Endodermal cell (in vitro differentiated cells): ENCODE measurements around the gene ETV6. TPM values are rescaled to one million over a fixed set of nuclear protein-coding genes. Genes with fewer than 3 reads are reported as not detected.
A peak's percentile ranks its signal among the peaks of the same experiment; 100 is the strongest.

Experiments
- DNase-seq: peaks from one replicate; pipeline ENCODE4 v3.0.0-alpha.2; 2017
- H3K27ac ChIP-seq: 2 replicates; pipeline ENCODE4 v1.5.1; 2013; ENCODE audit warnings: mild to moderate bottlenecking, low read depth, low read length, moderate library complexity
- H3K27me3 ChIP-seq: 2 replicates; pipeline ENCODE4 v1.6.1; 2013; ENCODE audit warnings: mild to moderate bottlenecking, low read length, moderate library complexity; ENCODE audit not compliant: insufficient read depth, control insufficient read depth, poor library complexity, severe bottlenecking
- H3K36me3 ChIP-seq: 2 replicates; pipeline ENCODE4 v1.7.0; 2013; ENCODE audit warnings: mild to moderate bottlenecking, low read length, moderate library complexity; ENCODE audit not compliant: control insufficient read depth, insufficient read depth
- H3K4me1 ChIP-seq: one replicate; pipeline ENCODE4 v1.7.0; 2013; ENCODE audit warnings: low read length; ENCODE audit not compliant: control insufficient read depth, insufficient read depth
- H3K4me3 ChIP-seq: 2 replicates; pipeline ENCODE4 v1.5.1; 2013; ENCODE audit warnings: mild to moderate bottlenecking, low read length, moderate library complexity
- H3K9ac ChIP-seq: 2 replicates; pipeline ENCODE4 v1.6.1; 2013; ENCODE audit warnings: mild to moderate bottlenecking, low read length, moderate library complexity; ENCODE audit not compliant: poor library complexity, severe bottlenecking; ENCODE audit errors: extremely low read depth
- H3K9me3 ChIP-seq: 2 replicates; pipeline ENCODE4 v1.6.1; 2013; ENCODE audit warnings: mild to moderate bottlenecking, low read length, moderate library complexity; ENCODE audit not compliant: control insufficient read depth
- H3K27ac Mint-ChIP-seq: 2 replicates; pipeline ENCODE4 v1.8.0; 2020; ENCODE audit warnings: mixed read lengths
- H3K27me3 Mint-ChIP-seq: 2 replicates; pipeline ENCODE4 v1.8.0; 2021; ENCODE audit warnings: mild to moderate bottlenecking, mixed read lengths; ENCODE audit not compliant: insufficient read depth
- H3K36me3 Mint-ChIP-seq: 2 replicates; pipeline ENCODE4 v1.8.0; 2020; ENCODE audit warnings: low read depth, mixed read lengths
- H3K4me1 Mint-ChIP-seq: 2 replicates; pipeline ENCODE4 v1.8.0; 2020; ENCODE audit warnings: mixed read lengths
- H3K4me3 Mint-ChIP-seq: 2 replicates; pipeline ENCODE4 v1.8.0; 2020; ENCODE audit warnings: mild to moderate bottlenecking, moderate library complexity, mixed read lengths
- H3K9me3 Mint-ChIP-seq: 2 replicates; pipeline ENCODE4 v1.8.0; 2020; ENCODE audit warnings: mild to moderate bottlenecking, mixed read lengths
- CTCF ChIP-seq: fragments of 200-600 bp; sonication (generic); conservative IDR thresholded peaks from 2 replicates; pipeline ENCODE4 v1.5.0; 2021; ENCODE audit warnings: antibody characterized with exemption, mild to moderate bottlenecking
- WGBS, 2 experiments: methylation state at CpG; one replicate each; pipeline versions ENCODE4 v1.1.5 to v1.1.7; 2013; ENCODE audit warnings: missing lambda C conversion rate in 2 of 2, mixed read lengths in 1 of 2; ENCODE audit not compliant: insufficient coverage in 1 of 2, insufficient read length in 1 of 2; 5-methylcytosine and 5-hydroxymethylcytosine counted together
- total RNA-seq, 2 donors: library from RNA; stranded (reverse); fragmentation: NEBNext Ultra II Directional in 1 of 2; extraction: Animal tissue kit (Norgen Biotek cat#: 25700) in 1 of 2; gene quantifications; 2 replicates in 1 of 2; 3 replicates in 1 of 2; pipeline ENCODE4 v1.2.1, GENCODE V29; 2021

Gene ETV6
- total RNA-seq, 2 donors from 2014 or later = 9.3 to 22.1 TPM

GRCh38 chr12:11771356-11771755 is 121.9 kb downstream of the ETV6 start:
- Mint-ChIP-seq H3K27ac (no peak overlapping the region), H3K36me3 (peaks cover 7% of the 10 kb centered on the region)

GRCh38 chr12:11771895-11772502 is 122.5 kb downstream of the ETV6 start:
- no peaks in the 10 kb centered on the region for H3K36me3 ChIP-seq
- H3K27me3 ChIP-seq = no peaks in the 10 kb centered on the region
- no peak overlapping the region for H3K27ac ChIP-seq
- no peaks in the 10 kb centered on the region for H3K9me3 ChIP-seq
- Mint-ChIP-seq H3K27me3 (peaks cover 5% of the 10 kb centered on the region), H3K36me3 (peaks cover 8% of the 10 kb centered on the region), H3K27ac (no peak overlapping the region), H3K4me1 (peaks cover 3% of the 10 kb centered on the region), H3K9me3 (no peaks in the 10 kb centered on the region), H3K4me3 (no peak overlapping the region)
- H3K4me1 ChIP-seq = no peaks in the 10 kb centered on the region
- no peak overlapping the region for H3K4me3 ChIP-seq
- 91 to 100% methylated on average over 1 to 3 of the region's 3 CpGs for WGBS, 2 experiments
- H3K9ac ChIP-seq = no peak overlapping the region
- no peak for TF ChIP-seq CTCF
- no peak for DNase-seq

More at GRCh38 chr12:11771356-11771755, 121.9 kb downstream of the ETV6 start:
- Histone ChIP-seq H3K9ac (no peak overlapping the region), H3K36me3 (no peaks in the 10 kb centered on the region), H3K9me3 (no peaks in the 10 kb centered on the region), H3K27ac (no peak overlapping the region), H3K27me3 (no peaks in the 10 kb centered on the region), H3K4me3 (no peak overlapping the region), H3K4me1 (no peaks in the 10 kb centered on the region)
- no peaks in the 10 kb centered on the region for H3K9me3 Mint-ChIP-seq
- WGBS, 2 experiments = 96% methylated on average over 3 of the region's 3 CpGs
- peak; percentile 40 for DNase-seq
- H3K4me3 Mint-ChIP-seq = no peak overlapping the region
- H3K27me3 Mint-ChIP-seq = peaks cover 5% of the 10 kb centered on the region
- no peak for TF ChIP-seq CTCF
- peaks cover 6% of the 10 kb centered on the region for H3K4me1 Mint-ChIP-seq

DNA sequence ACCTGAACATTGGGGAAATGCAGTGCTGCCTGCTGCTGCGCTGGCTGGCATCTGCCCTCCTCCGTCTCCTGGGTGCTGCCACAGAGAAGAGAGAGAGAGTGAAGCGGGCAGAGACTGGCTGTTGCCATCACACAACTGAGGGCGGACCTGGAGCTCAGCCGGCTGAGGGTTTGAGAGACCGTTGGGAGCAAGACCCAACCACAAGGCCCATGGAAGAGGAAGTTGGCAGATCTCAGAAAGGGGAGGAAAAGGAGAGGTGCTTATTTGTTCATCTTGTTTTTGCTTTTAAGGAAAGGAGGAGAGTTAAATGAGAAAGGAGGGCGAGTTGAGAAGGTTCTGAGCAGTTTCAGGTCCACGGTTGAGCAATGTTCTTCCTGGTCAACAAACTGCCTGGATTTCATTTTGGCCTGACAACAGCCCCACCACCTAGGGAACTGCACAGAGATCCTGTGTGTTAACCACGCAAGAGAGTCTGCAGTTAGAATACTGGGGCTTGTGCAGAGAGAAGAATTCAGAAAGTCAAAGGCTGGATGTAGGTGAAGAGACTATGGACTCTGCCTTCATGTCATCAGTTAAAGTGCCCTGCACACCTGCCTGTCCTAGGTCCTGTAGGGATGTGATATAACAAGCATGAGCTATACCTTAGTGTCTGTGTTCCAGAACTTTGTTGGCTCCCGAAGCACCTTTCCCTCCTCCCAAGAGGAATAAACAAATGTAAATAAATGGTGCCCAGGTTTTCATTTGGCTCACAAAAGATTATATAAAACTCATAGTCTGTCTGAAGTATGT is 124.6 kb downstream of the ETV6 start:
- no peak overlapping the region for H3K27ac Mint-ChIP-seq
- Histone ChIP-seq H3K27me3 (peaks cover 8% of the 10 kb centered on the region), H3K27ac (no peak overlapping the region), H3K4me3 (no peak overlapping the region), H3K36me3 (no peaks in the 10 kb centered on the region), H3K4me1 (no peaks in the 10 kb centered on the region), H3K9me3 (no peaks in the 10 kb centered on the region), H3K9ac (no peak overlapping the region)
- 93 to 99% methylated on average over 7 to 9 of the region's 10 CpGs for WGBS, 2 experiments
- peaks cover 19% of the 10 kb centered on the region for H3K27me3 Mint-ChIP-seq
- peaks cover 13% of the 10 kb centered on the region for H3K4me1 Mint-ChIP-seq
- peaks cover 11% of the 10 kb centered on the region for H3K36me3 Mint-ChIP-seq
- DNase-seq = no peak
- TF ChIP-seq CTCF = no peak
- H3K4me3 Mint-ChIP-seq = no peak overlapping the region
- H3K9me3 Mint-ChIP-seq = no peaks in the 10 kb centered on the region
